ENCODE results near the gene ELFN2. TPM values are rescaled to one million over a fixed set of nuclear protein-coding genes. Genes with fewer than 3 reads are reported as not detected.
"Not testable (repeated sequence)": the region's sequence is repeated elsewhere in the genome, so short reads cannot be mapped to it uniquely, and the experiment has no call there.

ELFN2 gene
- polyA plus RNA-seq, 3 donors, result 0.01 TPM; not detected in 2

- Mint-ChIP-seq H3K27me3 (ENCODE audit: low read depth in 3 of 3) (peaks cover 0 to 2% (median 0%) of the 10 kb centered on the region in 3 donors), H3K27ac (no peak overlapping the region), H3K9me3 (no peaks in the 10 kb centered on the region), H3K4me1 (no peaks in the 10 kb centered on the region), H3K4me3 (no peak overlapping the region), H3K36me3 (peaks cover 78 to 99% of the 10 kb centered on the region in 2 donors)
- DNase-seq, result no peak
- H3K4me3 ChIP-seq (replicated peaks in 1 of 3; ENCODE audit: low read depth in 2 of 3, low read length in 3 of 3), result no peak overlapping the region
- no peak overlapping the region for H2AFZ ChIP-seq (ENCODE audit: insufficient read depth, low read depth, low read length, poor library complexity, severe bottlenecking)
- WGBS (ENCODE audit: insufficient coverage), result 98% methylated on average over 4 of the region's 5 CpGs
- H3K9me3 ChIP-seq (replicated peaks in 1 of 2; ENCODE audit: control insufficient read depth in 1 of 2, insufficient read depth in 1 of 2, low read length in 2 of 2), result no peaks in the 10 kb centered on the region
- no peak overlapping the region for H3K4me2 ChIP-seq (replicated peaks; ENCODE audit: extremely low read depth, low read length, poor library complexity, severe bottlenecking)
- no peaks in the 10 kb centered on the region for H3K27me3 ChIP-seq (ENCODE audit: control insufficient read depth in 2 of 2, insufficient read depth in 2 of 2, low read length in 2 of 2)
- H3K9ac ChIP-seq (ENCODE audit: insufficient read depth, low read length, poor library complexity, severe bottlenecking), result no peak overlapping the region
- H3K79me2 ChIP-seq (ENCODE audit: insufficient read depth, low read length), result no peaks in the 10 kb centered on the region
- no peak for TF ChIP-seq CTCF (IDR thresholded peaks at IDR 0.05)
- intact Hi-C loops (cut with micrococcal nuclease), result no loop called here
- H3K36me3 ChIP-seq (replicated peaks in 1 of 2; ENCODE audit: control insufficient read depth in 1 of 2, insufficient read depth in 2 of 2, low read length in 2 of 2), result peaks cover 68 to 95% of the 10 kb centered on the region in 2 donors
- no peak overlapping the region for H3K27ac ChIP-seq (ENCODE audit: low read depth in 1 of 2, low read length in 2 of 2)
- no peaks in the 10 kb centered on the region for H3K4me1 ChIP-seq (ENCODE audit: control insufficient read depth in 1 of 2, insufficient read depth in 2 of 2, low read length in 2 of 2)
- peaks cover 97% of the 10 kb centered on the region for H4K20me1 ChIP-seq (ENCODE audit: insufficient read depth, low read length)
Observed at GRCh38 chr22:37470087-37470445, 42.8 kb upstream of the ELFN2 start.

GRCh38 chr22:37469416-37470086 lies 42.3 kb upstream of the ELFN2 start:
- Mint-ChIP-seq H3K27me3 (ENCODE audit: low read depth in 3 of 3) (peaks cover 0 to under 1% (median 0%) of the 10 kb centered on the region in 3 donors), H3K36me3 (peaks cover 74 to 95% of the 10 kb centered on the region in 2 donors), H3K4me1 (no peaks in the 10 kb centered on the region), H3K9me3 (no peaks in the 10 kb centered on the region), H3K27ac (peak overlapping the region in 1 of 7 donors; percentile 16), H3K4me3 (no peak overlapping the region)
- Histone ChIP-seq H3K27ac (ENCODE audit: low read depth in 1 of 2, low read length in 2 of 2) (no peak overlapping the region), H3K27me3 (ENCODE audit: control insufficient read depth in 2 of 2, insufficient read depth in 2 of 2, low read length in 2 of 2) (no peaks in the 10 kb centered on the region), H3K4me2 (replicated peaks; ENCODE audit: extremely low read depth, low read length, poor library complexity, severe bottlenecking) (no peak overlapping the region), H3K79me2 (ENCODE audit: insufficient read depth, low read length) (no peaks in the 10 kb centered on the region), H3K9me3 (replicated peaks in 1 of 2; ENCODE audit: control insufficient read depth in 1 of 2, insufficient read depth in 1 of 2, low read length in 2 of 2) (no peaks in the 10 kb centered on the region), H3K36me3 (replicated peaks in 1 of 2; ENCODE audit: control insufficient read depth in 1 of 2, insufficient read depth in 2 of 2, low read length in 2 of 2) (peaks cover 63 to 90% of the 10 kb centered on the region in 2 donors), H3K9ac (ENCODE audit: insufficient read depth, low read length, poor library complexity, severe bottlenecking) (no peak overlapping the region), H3K4me1 (ENCODE audit: control insufficient read depth in 1 of 2, insufficient read depth in 2 of 2, low read length in 2 of 2) (no peaks in the 10 kb centered on the region), H4K20me1 (ENCODE audit: insufficient read depth, low read length) (peaks cover 94% of the 10 kb centered on the region), H3K4me3 (replicated peaks in 1 of 3; ENCODE audit: low read depth in 2 of 3, low read length in 3 of 3) (no peak overlapping the region), H2AFZ (ENCODE audit: insufficient read depth, low read depth, low read length, poor library complexity, severe bottlenecking) (no peak overlapping the region)
- 97% methylated on average over 5 of the region's 8 CpGs for WGBS (ENCODE audit: insufficient coverage)
- TF ChIP-seq CTCF (IDR thresholded peaks at IDR 0.05), result no peak
- no peak for DNase-seq
- intact Hi-C loops (cut with micrococcal nuclease), result no loop called here

GRCh38 chr22:37468201-37468695 lies 41.0 kb upstream of the ELFN2 start:
- H3K4me3 Mint-ChIP-seq; H3K9me3 Mint-ChIP-seq; H3K4me1 ChIP-seq (ENCODE audit: control insufficient read depth in 1 of 2, insufficient read depth in 2 of 2, low read length in 2 of 2); H3K27ac ChIP-seq (ENCODE audit: low read depth in 1 of 2, low read length in 2 of 2); H3K79me2 ChIP-seq (ENCODE audit: insufficient read depth, low read length); H3K4me3 ChIP-seq (replicated peaks in 1 of 3; ENCODE audit: low read depth in 2 of 3, low read length in 3 of 3); H3K9ac ChIP-seq (ENCODE audit: insufficient read depth, low read length, poor library complexity, severe bottlenecking); H3K4me2 ChIP-seq (replicated peaks; ENCODE audit: extremely low read depth, low read length, poor library complexity, severe bottlenecking); H3K4me1 Mint-ChIP-seq; H3K27me3 ChIP-seq (ENCODE audit: control insufficient read depth in 2 of 2, insufficient read depth in 2 of 2, low read length in 2 of 2); H3K27me3 Mint-ChIP-seq (ENCODE audit: low read depth in 3 of 3); DNase-seq; H3K9me3 ChIP-seq (replicated peaks in 1 of 2; ENCODE audit: control insufficient read depth in 1 of 2, insufficient read depth in 1 of 2, low read length in 2 of 2); H2AFZ ChIP-seq (ENCODE audit: insufficient read depth, low read depth, low read length, poor library complexity, severe bottlenecking); intact Hi-C loops (cut with micrococcal nuclease): not testable (repeated sequence)
- peak overlapping the region in 1 of 7 donors; percentile 61 for H3K27ac Mint-ChIP-seq
- H3K36me3 Mint-ChIP-seq, result peaks cover 62 to 82% of the 10 kb centered on the region in 2 donors
- Histone ChIP-seq H3K36me3 (replicated peaks in 1 of 2; ENCODE audit: control insufficient read depth in 1 of 2, insufficient read depth in 2 of 2, low read length in 2 of 2) (peaks cover 50 to 77% of the 10 kb centered on the region in 2 donors), H4K20me1 (ENCODE audit: insufficient read depth, low read length) (peaks cover 91% of the 10 kb centered on the region)
- 91% methylated on average over 6 of the region's 14 CpGs for WGBS (ENCODE audit: insufficient coverage)
